ENCODE data around the gene MVB12B.

DNA sequence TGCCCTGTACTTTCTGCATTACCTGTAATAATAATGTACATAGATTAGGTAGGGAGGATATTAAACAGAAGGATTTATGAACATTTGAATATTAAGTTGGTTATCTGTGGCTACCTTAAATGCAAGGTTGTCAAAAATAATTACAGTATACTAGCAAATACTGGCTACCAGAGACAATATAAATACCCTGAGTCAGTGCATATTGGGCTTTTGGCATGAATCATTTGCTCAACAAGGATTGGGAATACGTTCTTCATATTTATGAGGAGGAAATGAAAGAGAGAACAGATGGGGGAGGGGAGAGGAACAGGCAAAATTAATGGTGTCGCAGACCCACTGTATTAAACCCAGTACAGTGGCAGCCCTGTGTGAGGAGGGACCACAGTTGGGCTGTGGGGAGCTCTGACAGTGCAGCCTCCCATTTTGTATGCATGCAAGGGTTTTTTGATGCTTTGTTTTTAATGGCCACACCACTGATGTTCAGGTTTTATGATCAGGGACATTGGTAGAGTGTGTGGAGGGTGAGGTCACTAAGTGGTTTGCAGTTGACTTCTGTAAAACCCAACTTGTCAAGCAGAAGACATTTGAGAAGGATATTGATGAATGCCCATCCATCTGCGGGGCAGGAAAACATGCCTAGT is 56.9 kb downstream of the MVB12B start:
- TF ChIP-seq CTCF (IDR thresholded peaks at IDR 0.05) (no peak), POLR2A (IDR thresholded peaks at IDR 0.05) (no peak)
